DMS 273 (cell line): ENCODE results near the gene ANKRD63.

Source experiments
- DNase-seq: peaks from one replicate; lab custom pipeline; 2025; ENCODE audit not compliant: unreplicated experiment; lab: John Stamatoyannopoulos, UW

ANKRD63 gene

DNA sequence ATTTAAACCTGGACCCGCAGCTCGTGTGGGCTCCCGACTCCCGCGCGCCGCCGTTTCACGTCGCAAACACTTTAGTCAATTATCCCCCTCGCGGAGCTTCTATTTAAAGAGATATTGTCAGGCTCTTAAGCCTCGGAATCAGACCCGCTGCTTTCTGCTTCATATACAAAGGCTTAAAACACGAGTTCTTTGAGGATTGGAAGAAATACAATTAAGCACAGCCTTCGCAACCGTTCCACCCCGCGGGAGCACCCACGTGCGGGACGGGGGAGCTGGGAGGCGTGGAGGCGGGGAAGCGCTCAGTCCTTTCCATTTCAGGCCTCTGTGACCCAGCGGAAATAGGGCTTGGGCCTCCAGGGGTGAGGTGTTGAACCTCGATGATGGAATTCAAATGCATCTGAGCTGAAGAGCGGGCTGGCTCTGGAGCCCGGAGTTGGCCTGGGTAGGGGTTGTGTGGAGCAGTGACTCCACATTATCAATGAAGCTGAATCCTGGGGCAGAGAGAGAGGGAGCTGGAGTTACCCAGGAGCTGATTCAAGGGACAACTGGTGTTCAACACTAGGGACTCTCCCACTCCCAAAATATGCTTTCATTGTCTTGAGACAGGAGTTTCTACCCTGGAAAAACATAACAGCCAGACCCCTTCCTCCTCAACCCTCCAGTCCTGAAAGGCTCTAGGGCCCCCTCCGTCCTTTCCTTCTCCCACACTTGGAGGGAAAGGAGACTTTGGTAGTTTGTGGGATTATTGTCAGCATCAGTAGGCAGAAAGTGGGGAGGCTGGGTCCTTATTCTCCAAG lies 2.4 kb downstream of the ANKRD63 start:
- no peak for DNase-seq

DNA sequence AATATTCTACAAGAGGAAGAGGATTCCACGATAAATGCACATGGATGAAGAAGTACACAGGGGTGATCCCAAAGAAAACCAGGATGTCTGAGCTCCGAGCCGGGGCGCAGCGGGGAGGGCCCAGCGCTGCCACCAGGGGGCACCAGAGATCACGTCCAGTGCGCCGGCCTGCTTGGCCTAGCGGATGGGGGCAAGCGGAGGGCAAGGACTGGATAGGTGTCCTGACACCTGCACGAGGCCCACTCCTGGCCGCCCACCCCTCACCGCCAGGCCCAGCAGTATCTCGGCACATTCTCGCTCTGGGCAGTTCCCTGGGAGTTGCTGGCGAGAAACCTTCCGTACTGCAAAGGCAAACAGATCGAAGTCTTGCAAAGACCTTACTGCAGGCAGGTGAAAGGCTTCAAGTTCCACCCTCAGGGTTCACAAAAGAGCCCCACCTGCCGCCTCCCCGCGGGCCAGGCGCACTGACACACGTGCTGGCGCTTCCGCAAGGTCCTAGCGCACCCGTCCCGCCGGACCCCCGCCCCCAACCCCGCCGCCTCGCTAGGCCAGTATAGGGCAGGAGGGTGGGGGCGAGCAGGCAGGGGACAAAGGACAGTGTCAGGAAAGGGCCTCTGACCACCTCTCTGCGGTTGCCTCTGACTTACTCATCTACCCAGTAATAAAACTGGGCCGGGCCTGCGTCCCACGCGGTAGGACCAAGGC lies 3.3 kb downstream of the ANKRD63 start:
- DNase-seq, result peak; percentile 69

DNA sequence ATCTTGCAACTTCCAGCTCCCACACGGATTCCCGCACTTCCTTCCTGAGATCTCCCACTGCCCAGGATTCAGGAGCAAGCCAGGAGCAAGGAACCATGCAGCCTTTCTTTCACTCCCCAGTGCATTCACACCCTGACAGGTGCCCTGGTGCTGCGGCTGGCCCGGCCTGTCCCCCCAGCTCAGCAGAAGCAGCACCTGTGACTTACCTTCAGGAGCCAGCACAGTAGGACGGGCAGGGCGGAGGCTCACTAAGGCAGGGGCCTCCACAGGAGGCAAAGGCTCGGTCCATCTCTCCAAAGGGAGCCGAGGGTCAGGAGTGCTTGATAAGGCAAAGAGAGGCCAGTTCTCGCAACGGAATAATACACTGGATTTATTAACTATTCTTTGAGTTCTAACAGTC lies 4.8 kb downstream of the ANKRD63 start:
- no peak for DNase-seq

DNA sequence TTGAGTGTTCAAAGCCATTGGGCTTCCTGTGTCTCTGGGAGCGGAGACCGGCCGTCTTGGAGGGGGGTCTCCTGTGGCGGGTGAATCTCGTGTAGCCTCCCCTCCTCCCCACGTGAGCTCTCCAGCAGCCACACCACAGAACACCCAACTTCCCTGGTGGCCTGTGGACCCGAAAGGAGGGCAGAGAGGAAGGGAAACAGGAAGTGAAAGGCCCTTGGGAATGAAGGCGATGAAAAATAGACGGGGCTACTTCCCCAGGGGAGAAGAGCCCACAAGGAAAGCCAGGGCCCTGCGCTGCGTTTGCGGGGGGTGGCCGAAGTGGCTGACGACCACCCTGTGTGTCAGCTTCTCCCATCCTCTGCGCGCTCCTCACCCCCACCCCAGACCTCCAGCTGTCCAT lies 5.4 kb downstream of the ANKRD63 start:
- no peak for DNase-seq

DNA sequence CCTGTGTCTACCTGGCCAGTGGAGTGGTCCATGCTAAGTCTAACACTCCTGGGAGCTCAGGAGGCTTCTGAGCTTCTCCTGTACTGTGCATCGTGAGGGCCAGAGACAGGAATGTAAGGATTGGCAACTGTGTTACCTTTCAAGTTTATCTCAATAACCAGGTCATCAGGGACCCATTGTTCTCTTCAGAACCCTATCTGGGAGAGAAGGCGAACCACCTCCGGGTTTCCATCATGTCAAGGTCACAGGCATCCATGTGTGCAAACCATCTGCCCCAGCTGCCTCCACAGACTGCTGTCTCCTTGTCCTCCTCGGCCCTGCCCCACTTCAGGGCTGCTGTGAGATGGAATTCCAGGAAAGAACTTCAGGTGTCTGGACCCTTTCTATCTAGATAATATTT lies 5.9 kb downstream of the ANKRD63 start:
- DNase-seq, result peak; percentile 33

- DNase-seq, result no peak
Measured at GRCh38 chr15:40275954-40276353, 6.9 kb downstream of the ANKRD63 start.

DNA sequence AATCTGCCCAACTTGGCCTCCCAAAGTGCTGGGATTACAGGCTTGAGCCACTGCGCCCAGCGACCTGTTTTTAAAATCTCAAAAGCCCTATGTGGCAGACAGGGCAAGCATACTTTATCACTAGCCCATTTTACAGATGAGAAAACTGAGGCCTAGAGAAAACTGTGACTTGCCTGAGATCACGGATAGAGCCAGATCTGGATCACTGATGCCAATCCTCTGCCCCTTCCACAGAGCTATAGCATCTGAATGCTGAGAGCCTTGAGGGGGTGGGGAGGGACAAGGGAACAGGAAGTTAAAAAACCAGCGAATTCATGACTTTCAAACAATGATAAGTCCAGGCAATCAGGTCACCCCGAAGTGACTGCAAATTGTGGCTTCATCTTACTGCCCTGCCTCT lies 7.3 kb downstream of the ANKRD63 start:
- DNase-seq, result no peak

DNA sequence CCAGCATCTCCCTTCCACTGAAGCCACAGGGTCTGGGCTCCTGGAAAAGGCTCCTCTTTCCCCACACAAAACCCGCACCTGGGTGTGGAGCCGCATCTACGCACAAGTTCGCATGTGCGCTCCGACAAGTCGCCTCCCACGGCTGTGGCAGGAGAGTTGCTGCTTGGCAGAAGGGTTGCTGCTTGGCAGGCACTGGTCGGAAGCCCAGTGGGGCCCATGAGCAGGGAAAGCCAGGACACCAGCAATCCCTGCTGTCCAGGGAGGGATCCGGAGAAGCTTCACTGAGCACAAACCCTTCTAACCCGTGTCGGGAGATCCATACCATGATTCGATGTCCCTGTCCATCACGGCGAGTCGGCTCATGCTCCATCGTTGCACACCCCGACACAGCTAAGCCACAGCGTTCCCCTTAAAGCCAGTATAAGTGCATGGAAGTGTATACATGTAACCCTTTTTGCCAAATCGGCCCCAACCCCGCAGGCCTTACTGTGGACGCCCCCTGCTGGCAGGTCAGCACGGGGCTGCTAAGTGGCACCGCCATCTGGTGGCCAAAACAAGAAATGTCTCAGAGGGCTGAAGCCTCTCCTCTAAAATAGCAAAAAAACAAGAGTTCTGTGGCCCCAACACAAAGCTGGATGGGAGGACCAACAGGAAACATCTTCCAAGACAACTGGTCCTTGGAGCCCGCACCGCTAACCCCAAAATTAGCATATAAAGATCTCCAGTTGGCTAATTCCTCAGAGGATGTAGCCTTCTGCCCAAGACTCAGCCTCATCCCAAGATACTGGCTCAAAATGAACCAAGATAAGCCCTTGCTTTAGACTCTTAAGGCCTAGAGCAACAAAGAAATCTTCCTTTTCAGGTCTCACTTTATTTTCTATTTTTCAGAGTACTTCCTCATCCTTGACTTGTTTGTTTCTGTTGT lies 8.3 kb downstream of the ANKRD63 start:
- peak; percentile 88 for DNase-seq

GRCh38 chr15:40273428-40273827 lies 9.4 kb downstream of the ANKRD63 start:
- no peak for DNase-seq

DNA sequence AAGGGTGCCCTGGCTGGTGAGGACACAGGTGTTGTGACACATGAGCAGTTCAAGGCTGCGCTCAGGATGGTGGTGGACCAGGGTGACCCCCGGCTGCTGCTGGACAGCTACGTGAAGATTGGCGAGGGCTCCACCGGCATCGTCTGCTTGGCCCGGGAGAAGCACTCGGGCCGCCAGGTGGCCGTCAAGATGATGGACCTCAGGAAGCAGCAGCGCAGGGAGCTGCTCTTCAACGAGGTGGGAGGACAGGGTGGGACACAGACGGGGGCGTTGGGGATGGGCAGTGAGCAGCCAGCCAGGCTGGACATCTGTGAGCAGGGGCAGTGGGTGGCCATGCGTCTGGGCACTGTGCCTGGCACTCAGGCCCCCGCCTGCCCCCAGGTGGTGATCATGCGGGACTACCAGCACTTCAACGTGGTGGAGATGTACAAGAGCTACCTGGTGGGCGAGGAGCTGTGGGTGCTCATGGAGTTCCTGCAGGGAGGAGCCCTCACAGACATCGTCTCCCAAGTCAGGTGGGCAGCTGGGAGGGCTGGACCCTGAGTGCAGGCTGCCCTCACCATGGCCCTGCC lies 10.3 kb downstream of the ANKRD63 start:
- peak; percentile 43 for DNase-seq

DNA sequence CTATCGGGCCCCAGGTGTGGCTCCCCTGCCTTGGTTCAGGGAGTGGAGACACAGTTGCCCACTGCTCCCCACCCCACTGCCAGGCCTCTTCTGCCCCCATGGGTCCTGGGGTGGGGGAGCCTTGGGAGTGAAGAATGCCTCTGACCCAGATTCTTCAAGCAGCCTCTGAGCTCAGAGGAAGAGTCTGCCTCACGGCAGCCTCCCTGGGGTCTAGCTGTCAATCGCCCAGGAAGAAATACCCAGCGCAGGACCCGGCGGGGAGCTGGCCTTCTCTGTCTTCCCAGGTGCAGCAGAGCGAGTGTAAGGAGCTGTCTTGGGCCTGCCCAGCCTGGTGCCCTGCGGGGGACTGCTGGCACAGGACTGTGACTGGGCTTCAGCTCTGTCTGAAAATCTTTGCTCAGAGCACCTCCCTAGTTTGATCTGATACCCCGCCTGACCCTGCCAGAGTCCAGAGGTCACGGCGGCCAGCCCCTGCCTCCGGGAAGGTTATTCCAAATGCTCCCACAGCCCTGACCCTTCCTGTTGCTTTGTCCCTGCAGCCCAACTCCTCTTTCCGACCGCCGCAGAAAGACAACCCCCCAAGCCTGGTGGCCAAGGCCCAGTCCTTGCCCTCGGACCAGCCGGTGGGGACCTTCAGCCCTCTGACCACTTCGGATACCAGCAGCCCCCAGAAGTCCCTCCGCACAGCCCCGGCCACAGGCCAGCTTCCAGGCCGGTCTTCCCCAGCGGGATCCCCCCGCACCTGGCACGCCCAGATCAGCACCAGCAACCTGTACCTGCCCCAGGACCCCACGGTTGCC lies 11.0 kb downstream of the ANKRD63 start:
- no peak for DNase-seq

GRCh38 chr15:40270246-40270995 lies 12.4 kb downstream of the ANKRD63 start:
- no peak for DNase-seq

GRCh38 chr15:40269604-40270003 lies 13.3 kb downstream of the ANKRD63 start:
- DNase-seq, result no peak

GRCh38 chr15:40267670-40268069 lies 15.2 kb downstream of the ANKRD63 start:
- DNase-seq, result no peak

DNA sequence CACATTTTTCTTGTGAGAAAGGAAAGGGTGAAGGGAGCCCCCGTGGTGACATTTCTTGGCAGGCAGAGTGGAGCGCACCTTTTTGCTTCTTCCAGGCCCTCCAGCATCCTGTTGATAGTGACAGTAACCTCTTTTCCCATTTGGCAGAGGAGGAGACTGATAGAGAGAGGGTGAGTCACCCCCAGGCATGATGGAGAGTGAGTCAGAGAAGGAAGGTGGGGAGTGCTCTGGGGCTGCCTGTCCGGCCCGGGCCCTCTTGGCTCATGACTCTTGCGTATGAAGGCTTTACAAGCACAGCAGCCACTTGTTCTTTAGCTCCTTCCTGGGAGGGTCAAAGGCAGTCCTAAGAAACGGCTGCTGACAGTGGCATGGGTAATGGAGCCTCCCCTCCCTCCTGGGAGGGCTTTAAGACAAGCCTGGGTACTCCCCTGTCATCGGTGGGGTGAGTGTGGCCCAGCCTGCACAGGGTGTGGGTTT lies 16.0 kb downstream of the ANKRD63 start:
- no peak for DNase-seq

GRCh38 chr15:40265875-40266274 lies 17.0 kb downstream of the ANKRD63 start:
- DNase-seq, result no peak

DNA sequence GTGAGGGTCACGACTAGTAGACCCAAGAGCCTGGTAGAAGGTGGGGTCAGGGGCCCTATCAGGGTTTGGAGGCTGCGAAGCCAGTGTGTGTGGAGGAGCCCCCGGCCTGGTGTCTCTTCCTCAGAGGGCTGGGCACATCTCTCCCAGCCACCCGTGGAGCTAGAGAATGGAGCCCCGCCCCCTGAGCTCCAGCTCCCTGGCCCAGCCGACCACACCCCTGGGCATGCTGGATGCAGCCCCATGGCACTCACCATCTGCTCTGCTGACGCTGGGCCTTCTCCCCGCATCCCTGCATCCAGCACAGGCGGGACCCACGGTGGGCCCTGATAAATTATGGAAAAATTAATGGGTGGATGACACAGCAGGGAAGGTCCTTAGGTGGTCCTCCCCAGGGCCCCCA lies 17.5 kb downstream of the ANKRD63 start:
- peak; percentile 75 for DNase-seq

GRCh38 chr15:40264321-40265153 lies 18.3 kb downstream of the ANKRD63 start:
- no peak for DNase-seq
